Coronary artery (tissue), 2 donors: ENCODE data around the gene APOB.

ENCODE experiments used
- DNase-seq: peaks from one replicate; pipeline ENCODE4 v3.0.0-alpha.2; 2017; ENCODE audit warnings: low spot score
- H3K27ac ChIP-seq, 2 donors: fragments of 200-600 bp; sonication (generic); one replicate each; pipeline ENCODE4 v1.5.1; 2016 to 2019
- H3K4me3 ChIP-seq: fragments of 200-600 bp; sonication (generic); 2 replicates; pipeline ENCODE4 v1.5.1; 2016; ENCODE audit warnings: mild to moderate bottlenecking, moderate library complexity
- TF ChIP-seq, protein P1 (sequence below): fragments of 200-600 bp; sonication (generic); IDR thresholded peaks from one replicate; pipeline ENCODE4 v1.5.1; 2019; ENCODE audit warnings: antibody characterized with exemption

The APOB gene

GRCh38 chr2:21014364-21015280 is 29.3 kb downstream of the APOB start:
- H3K4me3 ChIP-seq = no peak overlapping the region
- DNase-seq = no peak
- TF ChIP-seq, protein P1, sequence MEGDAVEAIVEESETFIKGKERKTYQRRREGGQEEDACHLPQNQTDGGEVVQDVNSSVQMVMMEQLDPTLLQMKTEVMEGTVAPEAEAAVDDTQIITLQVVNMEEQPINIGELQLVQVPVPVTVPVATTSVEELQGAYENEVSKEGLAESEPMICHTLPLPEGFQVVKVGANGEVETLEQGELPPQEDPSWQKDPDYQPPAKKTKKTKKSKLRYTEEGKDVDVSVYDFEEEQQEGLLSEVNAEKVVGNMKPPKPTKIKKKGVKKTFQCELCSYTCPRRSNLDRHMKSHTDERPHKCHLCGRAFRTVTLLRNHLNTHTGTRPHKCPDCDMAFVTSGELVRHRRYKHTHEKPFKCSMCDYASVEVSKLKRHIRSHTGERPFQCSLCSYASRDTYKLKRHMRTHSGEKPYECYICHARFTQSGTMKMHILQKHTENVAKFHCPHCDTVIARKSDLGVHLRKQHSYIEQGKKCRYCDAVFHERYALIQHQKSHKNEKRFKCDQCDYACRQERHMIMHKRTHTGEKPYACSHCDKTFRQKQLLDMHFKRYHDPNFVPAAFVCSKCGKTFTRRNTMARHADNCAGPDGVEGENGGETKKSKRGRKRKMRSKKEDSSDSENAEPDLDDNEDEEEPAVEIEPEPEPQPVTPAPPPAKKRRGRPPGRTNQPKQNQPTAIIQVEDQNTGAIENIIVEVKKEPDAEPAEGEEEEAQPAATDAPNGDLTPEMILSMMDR = no peak
- no peak overlapping the region for H3K27ac ChIP-seq

DNA sequence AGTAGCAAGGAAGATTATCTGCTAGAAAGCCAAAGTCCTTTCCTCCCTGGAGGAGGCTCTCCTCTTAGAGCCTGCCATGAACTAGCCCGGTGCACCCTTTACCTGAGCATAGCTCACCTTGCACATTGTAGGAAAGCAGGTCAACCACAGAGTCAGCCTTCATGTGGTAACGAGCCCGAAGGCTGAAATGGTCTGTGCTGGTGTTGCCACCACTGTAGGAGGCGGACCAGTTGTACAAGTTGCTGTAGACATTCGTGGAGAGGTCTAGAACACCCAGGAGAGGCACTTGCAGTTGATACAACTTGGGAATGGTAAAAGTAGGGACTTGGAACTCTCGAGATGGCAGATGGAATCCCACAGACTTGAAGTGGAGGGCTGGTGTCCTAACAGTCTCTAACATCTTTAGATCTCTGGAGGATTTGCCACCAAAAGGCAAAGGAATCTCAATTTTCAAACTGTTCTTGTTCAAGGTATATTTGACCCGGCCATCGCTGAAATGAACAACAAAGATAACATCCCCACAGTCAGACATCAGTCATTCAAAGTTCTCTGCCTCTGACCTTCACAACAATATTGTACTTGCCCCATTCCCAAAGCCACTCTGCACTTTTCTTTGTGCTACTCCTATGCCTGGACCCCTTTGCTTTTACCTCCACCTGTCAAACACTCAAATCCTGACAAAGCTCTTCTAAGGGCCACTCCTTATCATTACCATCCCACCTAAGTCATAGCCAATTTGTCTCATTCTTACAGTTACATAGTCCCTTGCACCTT is 30.6 kb downstream of the APOB start:
- H3K4me3 ChIP-seq = no peak overlapping the region
- peak; percentile 53 for DNase-seq
- H3K27ac ChIP-seq = no peak overlapping the region
- TF ChIP-seq, protein P1 = no peak

DNA sequence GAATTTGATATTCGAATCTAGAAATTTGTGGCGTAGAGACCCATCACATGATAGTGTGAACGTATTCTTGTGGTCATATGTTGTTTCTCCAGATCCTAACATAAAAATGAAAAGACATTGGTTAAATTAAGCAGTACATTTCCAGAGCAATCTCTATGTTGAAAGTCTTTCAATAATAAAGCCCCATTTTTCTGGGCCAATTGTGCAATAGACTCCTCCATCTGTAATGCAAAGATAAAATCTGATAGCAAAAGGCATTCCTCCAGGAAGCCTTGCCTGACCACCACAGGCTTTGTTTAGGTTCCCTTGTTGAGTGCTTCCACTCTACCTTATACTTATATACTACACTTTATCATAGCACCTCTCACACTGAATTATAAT is 31.3 kb downstream of the APOB start:
- TF ChIP-seq, protein P1 = no peak
- no peak overlapping the region for H3K4me3 ChIP-seq

GRCh38 chr2:21011876-21012556 is 31.9 kb downstream of the APOB start:
- H3K4me3 ChIP-seq = no peak overlapping the region
- TF ChIP-seq, protein P1 = no peak
- no peak for DNase-seq
- no peak overlapping the region for H3K27ac ChIP-seq

More for the DNA sequence above, 31.3 kb downstream of the APOB start:
- H3K27ac ChIP-seq = no peak overlapping the region
- DNase-seq = no peak

DNA sequence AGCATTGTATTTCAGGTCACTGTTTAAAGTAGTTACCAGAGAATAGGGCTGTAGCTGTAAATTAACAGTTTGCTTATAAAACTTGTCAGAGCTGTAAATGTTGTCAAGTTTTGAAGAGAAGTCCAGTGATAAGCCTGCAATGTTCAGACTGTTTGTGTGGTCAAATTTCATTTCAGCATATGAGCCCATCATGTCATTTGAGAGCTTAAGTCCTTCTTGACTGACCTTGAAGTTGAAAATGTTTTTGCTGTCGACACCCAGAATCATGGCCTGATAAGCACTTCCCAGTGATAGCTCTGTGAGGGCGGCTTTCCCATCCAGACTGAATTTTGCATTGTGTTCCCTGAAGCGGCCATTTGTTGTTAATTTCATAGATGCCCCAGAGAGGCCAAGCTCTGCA is 32.4 kb downstream of the APOB start:
- no peak for DNase-seq
- TF ChIP-seq, protein P1 = no peak
- no peak overlapping the region for H3K27ac ChIP-seq

GRCh38 chr2:21010813-21011439 is 32.9 kb downstream of the APOB start:
- TF ChIP-seq, protein P1 = no peak
- no peak for DNase-seq
- Histone ChIP-seq H3K4me3 (no peak overlapping the region), H3K27ac (no peak overlapping the region)

More for the DNA sequence above, 32.4 kb downstream of the APOB start:
- H3K4me3 ChIP-seq = no peak overlapping the region
